Esophagus squamous epithelium (tissue), 5 donors: ENCODE data around the gene KNDC1. TPM values are rescaled to one million over a fixed set of nuclear protein-coding genes. Genes with fewer than 3 reads are reported as not detected.

Source experiments
- DNase-seq: peaks from one replicate; lab custom pipeline; 2025; lab: John Stamatoyannopoulos, UW
- H3K27ac ChIP-seq, 4 donors: fragments of 200-600 bp; sonication (generic); one replicate each; pipeline ENCODE4 v1.5.1; 2016 to 2019; ENCODE audit warnings: mild to moderate bottlenecking in 1 of 4
- H3K27me3 ChIP-seq, 4 donors: fragments of 200-600 bp; sonication (generic); 1 replicate in 3 of 4; 2 replicates in 1 of 4; pipeline versions ENCODE4 v1.5.1 to v1.6.0; 2017 to 2021; ENCODE audit warnings: antibody characterized with exemption in 1 of 4
- H3K36me3 ChIP-seq, 3 donors: fragments of 200-600 bp; sonication (generic); one replicate each; pipeline ENCODE4 v1.5.1; 2016 to 2019
- H3K4me1 ChIP-seq, 3 donors: fragments of 200-600 bp; sonication (generic); one replicate each; pipeline ENCODE4 v1.5.1; 2017 to 2019
- H3K4me3 ChIP-seq, 4 donors: fragments of 200-600 bp; sonication (generic); 1 replicate in 3 of 4; 2 replicates in 1 of 4; pipeline ENCODE4 v1.5.1; 2016 to 2019; ENCODE audit warnings: mild to moderate bottlenecking in 2 of 4, moderate library complexity in 1 of 4
- H3K9me3 ChIP-seq, 3 donors: fragments of 200-600 bp; sonication (generic); one replicate each; pipeline ENCODE4 v1.5.1; 2016 to 2019
- CTCF ChIP-seq, 6 experiments: fragments of 450-650 bp in 4 of 6; fragments of 200-600 bp in 2 of 6; sonication (generic) in 2 of 6; IDR thresholded peaks; one replicate each; pipeline ENCODE4 v1.5.1; 2016 to 2019; ENCODE audit warnings: antibody characterized with exemption in 6 of 6, mild to moderate bottlenecking in 4 of 6, moderate library complexity in 4 of 6
- POLR2A ChIP-seq, 4 donors: fragments of 450-650 bp; IDR thresholded peaks; one replicate each; pipeline ENCODE4 v1.6.1; 2017; ENCODE audit warnings: antibody characterized with exemption in 4 of 4, mild to moderate bottlenecking in 4 of 4, moderate library complexity in 3 of 4
- WGBS, 2 donors: methylation state at CpG; one replicate each; pipeline ENCODE4 v1.1.5; 2018; 5-methylcytosine and 5-hydroxymethylcytosine counted together
- intact Hi-C: fragments of 100-400 bp; cut with DNase I; formaldehyde crosslinking; loops from one replicate; pipeline ENCODE4 v1.15.0; 2022
- total RNA-seq, 4 donors: library from RNA; depleted of rRNA; stranded (reverse); fragments of >200 nt; gene quantifications; one replicate each; pipeline ENCODE4 v1.1.0, GENCODE V29; 2016
- donor health status: DM: yes; HTN: yes; CAD: no.

Gene KNDC1
- total RNA-seq, 4 donors from 2014 or later = 0.19 to 0.64 (median 0.53) TPM; not detected in 1

GRCh38 chr10:133117036-133117687 lies 42.9 kb upstream of the KNDC1 start:
- no peak overlapping the region for H3K4me3 ChIP-seq
- TF ChIP-seq POLR2A (IDR thresholded peaks at IDR 0.05) (no peak), CTCF (IDR thresholded peaks at IDR 0.05) (no peak)
- H3K36me3 ChIP-seq = no peaks in the 10 kb centered on the region
- peaks cover 0 to 34% (median 0%) of the 10 kb centered on the region in 4 donors for H3K27me3 ChIP-seq
- no peak for DNase-seq
- no peak overlapping the region for H3K27ac ChIP-seq
- no peaks in the 10 kb centered on the region for H3K4me1 ChIP-seq
- intact Hi-C loops = no loop called here
- 73 to 100% methylated on average over 1 to 7 of the region's 21 CpGs for WGBS, 2 donors
- no peaks in the 10 kb centered on the region for H3K9me3 ChIP-seq

- H3K27me3 ChIP-seq = peaks cover 0 to 35% (median 0%) of the 10 kb centered on the region in 4 donors
- H3K4me1 ChIP-seq = no peaks in the 10 kb centered on the region
- 54% methylated on average over 4 of the region's 8 CpGs; no CpG with 5 or more reads in 1 of the 2 donors for WGBS, 2 donors
- DNase-seq = no peak
- TF ChIP-seq CTCF (IDR thresholded peaks at IDR 0.05) = no peak
- no peak for TF ChIP-seq POLR2A (IDR thresholded peaks at IDR 0.05)
- no peak overlapping the region for H3K4me3 ChIP-seq
- no peak overlapping the region for H3K27ac ChIP-seq
- H3K36me3 ChIP-seq = no peaks in the 10 kb centered on the region
- intact Hi-C loops = no loop called here
- H3K9me3 ChIP-seq = no peaks in the 10 kb centered on the region
Measured at GRCh38 chr10:133117688-133118071, 42.3 kb upstream of the KNDC1 start.

- TF ChIP-seq POLR2A (IDR thresholded peaks at IDR 0.05) (no peak), CTCF (IDR thresholded peaks at IDR 0.05) (no peak)
- intact Hi-C loops = loop anchor here (5.0 to 10.0 kb wide), 2 partner anchors 177 to 284 kb away; partner anchors contain the start of gene CFAP46
Measured at GRCh38 chr10:133121479-133121878, 38.5 kb upstream of the KNDC1 start.

GRCh38 chr10:133122171-133122935 lies 37.7 kb upstream of the KNDC1 start:
- Histone ChIP-seq H3K27me3 (peaks cover 0 to 50% (median 0%) of the 10 kb centered on the region in 4 donors), H3K27ac (no peak overlapping the region), H3K9me3 (no peaks in the 10 kb centered on the region), H3K4me3 (no peak overlapping the region), H3K4me1 (no peaks in the 10 kb centered on the region), H3K36me3 (no peaks in the 10 kb centered on the region)
- no peak for DNase-seq
- intact Hi-C loops = loop anchor here (5.0 to 10.0 kb wide), 2 partner anchors 178 to 285 kb away; partner anchors contain the start of gene CFAP46
- TF ChIP-seq POLR2A (IDR thresholded peaks at IDR 0.05) = no peak
- no peak for TF ChIP-seq CTCF (IDR thresholded peaks at IDR 0.05)
- 69 to 79% methylated on average over 16 to 18 of the region's 33 CpGs for WGBS, 2 donors

More at GRCh38 chr10:133121479-133121878, 38.5 kb upstream of the KNDC1 start:
- Histone ChIP-seq H3K9me3 (no peaks in the 10 kb centered on the region), H3K36me3 (no peaks in the 10 kb centered on the region), H3K4me3 (no peak overlapping the region), H3K27me3 (peaks cover 0 to 50% (median 0%) of the 10 kb centered on the region in 4 donors), H3K27ac (no peak overlapping the region), H3K4me1 (no peaks in the 10 kb centered on the region)
- no peak for DNase-seq
- 91 to 94% methylated on average over 7 to 8 of the region's 8 CpGs for WGBS, 2 donors
